Measurements from ENCODE around the gene MERTK.

The MERTK gene

DNA sequence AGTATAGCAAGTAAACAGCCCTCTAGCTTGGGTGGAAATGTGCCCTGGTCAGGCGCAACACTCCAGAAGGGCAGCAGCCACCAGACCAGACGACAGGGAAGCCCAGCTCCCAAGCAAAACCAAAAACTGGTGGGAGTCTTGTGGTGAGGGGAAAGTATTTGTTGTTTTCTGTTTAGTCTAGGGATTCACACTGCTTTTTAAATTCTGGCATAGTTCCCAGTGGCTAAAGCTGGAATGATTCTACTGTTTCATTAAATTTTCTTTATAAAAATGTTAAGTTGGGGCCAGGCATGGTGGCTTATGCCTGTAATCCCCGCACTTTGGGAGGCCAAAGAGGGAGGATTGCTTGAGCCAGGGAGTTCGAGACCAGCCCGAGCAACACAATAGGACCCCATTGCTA is 38.5 kb downstream of the MERTK start:
- DNase-seq (ENCODE audit: low read depth), result no peak
- TF ChIP-seq, protein P1, sequence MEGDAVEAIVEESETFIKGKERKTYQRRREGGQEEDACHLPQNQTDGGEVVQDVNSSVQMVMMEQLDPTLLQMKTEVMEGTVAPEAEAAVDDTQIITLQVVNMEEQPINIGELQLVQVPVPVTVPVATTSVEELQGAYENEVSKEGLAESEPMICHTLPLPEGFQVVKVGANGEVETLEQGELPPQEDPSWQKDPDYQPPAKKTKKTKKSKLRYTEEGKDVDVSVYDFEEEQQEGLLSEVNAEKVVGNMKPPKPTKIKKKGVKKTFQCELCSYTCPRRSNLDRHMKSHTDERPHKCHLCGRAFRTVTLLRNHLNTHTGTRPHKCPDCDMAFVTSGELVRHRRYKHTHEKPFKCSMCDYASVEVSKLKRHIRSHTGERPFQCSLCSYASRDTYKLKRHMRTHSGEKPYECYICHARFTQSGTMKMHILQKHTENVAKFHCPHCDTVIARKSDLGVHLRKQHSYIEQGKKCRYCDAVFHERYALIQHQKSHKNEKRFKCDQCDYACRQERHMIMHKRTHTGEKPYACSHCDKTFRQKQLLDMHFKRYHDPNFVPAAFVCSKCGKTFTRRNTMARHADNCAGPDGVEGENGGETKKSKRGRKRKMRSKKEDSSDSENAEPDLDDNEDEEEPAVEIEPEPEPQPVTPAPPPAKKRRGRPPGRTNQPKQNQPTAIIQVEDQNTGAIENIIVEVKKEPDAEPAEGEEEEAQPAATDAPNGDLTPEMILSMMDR (conservative IDR thresholded peaks at IDR 0.05; ENCODE audit: control insufficient read depth, insufficient read depth, low read depth, low read length), result no peak

DNA sequence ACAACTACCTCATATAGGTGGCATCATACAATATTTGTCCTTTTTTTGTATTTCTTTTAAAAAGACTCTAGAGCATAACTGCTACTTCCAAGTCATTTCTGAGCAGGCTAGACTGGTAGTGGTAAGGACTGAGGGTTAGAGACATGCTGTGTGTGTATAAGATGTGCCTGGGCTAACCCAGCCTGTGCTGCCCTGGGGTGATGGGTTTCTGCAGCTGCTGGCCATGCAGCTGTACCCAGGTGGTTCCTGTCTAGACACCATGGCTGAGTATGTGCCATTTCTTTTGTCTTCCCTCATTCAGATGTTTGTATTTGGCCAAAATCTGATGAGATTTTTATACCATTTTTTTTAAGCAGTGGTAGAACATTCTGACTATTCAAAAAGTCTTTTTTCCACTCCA is 40.0 kb downstream of the MERTK start:
- no peak overlapping the region for H3K4me3 ChIP-seq (ENCODE audit: control insufficient read depth, low read depth, low read length)
- DNase-seq (ENCODE audit: low read depth), result no peak
- TF ChIP-seq, protein P1 (conservative IDR thresholded peaks at IDR 0.05; ENCODE audit: control insufficient read depth, insufficient read depth, low read depth, low read length), result no peak

More for the DNA sequence above, 38.5 kb downstream of the MERTK start:
- no peak overlapping the region for H3K4me3 ChIP-seq (ENCODE audit: control insufficient read depth, low read depth, low read length)

DNA sequence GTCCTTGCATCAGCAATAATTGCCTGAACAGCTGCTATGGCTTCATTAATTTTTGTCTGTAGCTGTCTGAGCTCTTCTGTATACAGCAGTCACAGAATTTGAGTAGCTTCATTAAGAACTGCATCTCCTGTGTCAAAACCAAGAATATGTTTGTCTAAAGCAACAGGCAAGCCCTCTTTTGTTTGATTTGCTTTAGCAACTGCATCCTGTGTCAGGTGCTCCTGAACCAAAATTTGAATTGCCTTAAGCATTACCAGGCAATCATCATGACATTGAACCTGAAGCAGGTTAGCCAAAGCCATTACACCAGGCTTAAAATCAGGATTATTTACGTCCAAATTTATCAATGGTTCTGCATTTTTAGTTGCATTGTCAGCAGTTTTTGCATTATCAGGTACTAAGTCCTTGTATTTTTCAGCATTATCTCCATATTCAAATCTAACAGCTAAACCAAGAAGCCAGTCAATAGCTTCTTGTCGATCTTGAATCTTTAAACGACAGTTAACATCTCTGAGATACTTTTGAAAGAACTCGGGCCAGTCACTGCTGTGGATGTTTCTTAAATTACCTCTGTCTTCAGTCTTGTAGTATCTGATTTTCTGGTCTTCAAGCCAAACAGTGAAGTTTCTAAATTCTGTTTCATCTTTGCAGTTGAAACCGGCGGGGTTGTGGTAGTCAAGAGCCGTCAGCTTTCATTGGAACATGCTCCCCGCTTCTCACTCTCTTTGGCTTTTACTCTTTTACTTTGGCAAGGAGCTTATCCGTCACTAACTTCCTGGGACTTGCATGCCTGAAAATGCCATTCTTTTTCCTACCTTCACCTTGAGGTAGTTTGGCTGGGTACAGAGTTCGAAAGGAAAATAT is 42.2 kb downstream of the MERTK start:
- H3K4me3 ChIP-seq (ENCODE audit: control insufficient read depth, low read depth, low read length), result no peak overlapping the region
- no peak for DNase-seq (ENCODE audit: low read depth)
- TF ChIP-seq, protein P1 (conservative IDR thresholded peaks at IDR 0.05; ENCODE audit: control insufficient read depth, insufficient read depth, low read depth, low read length), result no peak

DNA sequence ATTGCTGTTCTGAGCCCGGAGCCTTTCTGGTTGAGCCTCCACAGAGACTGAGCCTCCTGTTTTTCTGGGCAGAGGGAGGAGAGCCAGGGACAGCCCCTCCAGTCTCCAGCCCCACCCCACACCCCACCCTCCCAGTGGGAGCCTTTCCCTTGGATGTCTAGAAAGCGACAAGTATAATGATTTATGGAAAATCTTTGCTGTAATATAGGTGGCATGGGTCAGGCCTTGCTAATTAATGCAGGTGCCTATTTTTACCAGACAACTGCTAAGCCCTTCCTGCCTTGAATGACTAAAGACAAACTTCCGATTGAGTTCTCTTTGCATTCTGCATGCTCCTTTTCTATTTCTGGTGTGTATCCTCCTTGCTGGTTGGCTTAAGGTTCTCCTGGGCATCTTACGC is 43.1 kb downstream of the MERTK start:
- no peak overlapping the region for H3K4me3 ChIP-seq (ENCODE audit: control insufficient read depth, low read depth, low read length)
- TF ChIP-seq, protein P1 (conservative IDR thresholded peaks at IDR 0.05; ENCODE audit: control insufficient read depth, insufficient read depth, low read depth, low read length), result no peak

DNA sequence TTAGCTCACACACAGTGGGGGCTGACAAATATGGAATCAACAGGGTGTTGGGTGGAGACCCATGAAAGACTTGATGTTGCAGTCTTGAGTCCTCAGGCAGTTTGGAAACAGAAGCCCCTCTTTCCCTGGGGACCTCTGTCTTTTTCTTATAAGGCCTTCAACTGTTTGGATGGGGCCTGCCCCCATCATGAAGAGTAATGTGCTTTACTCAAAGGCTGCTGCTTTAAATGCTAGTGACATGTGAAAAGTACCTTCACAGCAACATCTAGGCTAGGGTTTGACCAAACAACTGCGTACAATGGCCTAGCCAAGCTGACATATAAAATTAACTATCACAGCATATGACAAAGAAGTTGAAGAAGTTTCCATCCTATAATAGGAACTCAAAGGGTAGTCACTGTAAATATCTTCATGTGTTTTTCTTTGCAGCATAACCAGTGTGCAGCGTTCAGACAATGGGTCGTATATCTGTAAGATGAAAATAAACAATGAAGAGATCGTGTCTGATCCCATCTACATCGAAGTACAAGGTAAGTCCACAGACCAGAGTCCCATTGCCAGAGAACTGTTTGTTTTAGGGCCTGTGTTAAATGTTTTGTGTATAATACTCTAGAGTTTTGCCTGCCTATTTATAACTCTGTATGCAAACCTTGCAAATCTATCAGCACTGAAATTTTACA is 46.3 kb downstream of the MERTK start:
- DNase-seq (ENCODE audit: low read depth), result no peak
- no peak overlapping the region for H3K4me3 ChIP-seq (ENCODE audit: control insufficient read depth, low read depth, low read length)
- TF ChIP-seq, protein P1 (conservative IDR thresholded peaks at IDR 0.05; ENCODE audit: control insufficient read depth, insufficient read depth, low read depth, low read length), result no peak

More for the DNA sequence above, 43.1 kb downstream of the MERTK start:
- DNase-seq (ENCODE audit: low read depth), result no peak

DNA sequence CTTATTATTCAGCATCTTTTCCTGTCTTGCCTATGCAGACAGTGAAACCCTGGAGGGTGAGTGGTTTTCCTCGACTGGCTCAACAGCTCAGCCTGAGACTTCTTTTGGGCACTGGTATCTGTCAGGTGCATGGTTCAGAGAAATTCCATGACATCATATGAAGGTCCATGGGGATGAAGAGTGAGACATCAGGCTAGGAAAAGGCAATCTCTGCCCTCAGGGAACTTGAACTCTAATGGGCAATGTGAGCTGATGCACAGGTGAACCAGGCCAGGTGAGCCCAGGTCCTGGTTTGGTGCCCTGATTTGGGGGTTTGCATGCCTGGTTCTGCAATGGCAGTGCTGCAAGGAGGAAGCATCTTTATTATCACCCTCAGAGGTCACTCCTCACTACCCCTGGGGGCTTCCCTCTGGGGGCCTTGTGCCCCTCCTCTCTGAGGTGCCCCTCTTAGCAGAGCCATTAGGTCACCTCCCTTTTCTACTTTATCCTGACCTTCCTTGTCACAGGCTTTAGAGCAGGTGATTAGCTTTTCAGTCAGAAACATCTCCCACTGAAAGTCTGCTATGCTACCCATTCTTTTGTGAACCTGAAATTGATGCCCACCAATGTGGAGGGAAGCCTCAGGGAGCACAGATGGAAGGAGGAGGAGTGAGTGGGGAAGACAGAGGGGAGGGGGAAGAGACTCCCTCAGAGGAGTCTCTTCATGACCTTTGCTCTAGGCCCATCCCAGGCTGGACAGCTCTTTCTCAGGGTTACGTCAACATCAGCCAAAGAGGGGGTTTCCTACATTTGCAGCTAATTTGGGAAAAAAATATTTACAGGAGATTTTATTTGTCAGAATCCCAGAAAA is 47.3 kb downstream of the MERTK start:
- no peak for DNase-seq (ENCODE audit: low read depth)
- TF ChIP-seq, protein P1 (conservative IDR thresholded peaks at IDR 0.05; ENCODE audit: control insufficient read depth, insufficient read depth, low read depth, low read length), result no peak
- no peak overlapping the region for H3K4me3 ChIP-seq (ENCODE audit: control insufficient read depth, low read depth, low read length)
